Tracheal epithelial cell (primary cell): ENCODE data around the gene TMEM33. TPM values are rescaled to one million over a fixed set of nuclear protein-coding genes. Genes with fewer than 3 reads are reported as not detected.

Experiments
- total RNA-seq: library from RNA; depleted of rRNA; stranded (reverse); fragments of >200 nt; gene quantifications from 2 replicates; pipeline ENCODE4 v1.2.1, GENCODE V29; 2014

TMEM33 gene, protein sequence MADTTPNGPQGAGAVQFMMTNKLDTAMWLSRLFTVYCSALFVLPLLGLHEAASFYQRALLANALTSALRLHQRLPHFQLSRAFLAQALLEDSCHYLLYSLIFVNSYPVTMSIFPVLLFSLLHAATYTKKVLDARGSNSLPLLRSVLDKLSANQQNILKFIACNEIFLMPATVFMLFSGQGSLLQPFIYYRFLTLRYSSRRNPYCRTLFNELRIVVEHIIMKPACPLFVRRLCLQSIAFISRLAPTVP
- 100.0 and 119 TPM in 2 replicates for total RNA-seq

DNA sequence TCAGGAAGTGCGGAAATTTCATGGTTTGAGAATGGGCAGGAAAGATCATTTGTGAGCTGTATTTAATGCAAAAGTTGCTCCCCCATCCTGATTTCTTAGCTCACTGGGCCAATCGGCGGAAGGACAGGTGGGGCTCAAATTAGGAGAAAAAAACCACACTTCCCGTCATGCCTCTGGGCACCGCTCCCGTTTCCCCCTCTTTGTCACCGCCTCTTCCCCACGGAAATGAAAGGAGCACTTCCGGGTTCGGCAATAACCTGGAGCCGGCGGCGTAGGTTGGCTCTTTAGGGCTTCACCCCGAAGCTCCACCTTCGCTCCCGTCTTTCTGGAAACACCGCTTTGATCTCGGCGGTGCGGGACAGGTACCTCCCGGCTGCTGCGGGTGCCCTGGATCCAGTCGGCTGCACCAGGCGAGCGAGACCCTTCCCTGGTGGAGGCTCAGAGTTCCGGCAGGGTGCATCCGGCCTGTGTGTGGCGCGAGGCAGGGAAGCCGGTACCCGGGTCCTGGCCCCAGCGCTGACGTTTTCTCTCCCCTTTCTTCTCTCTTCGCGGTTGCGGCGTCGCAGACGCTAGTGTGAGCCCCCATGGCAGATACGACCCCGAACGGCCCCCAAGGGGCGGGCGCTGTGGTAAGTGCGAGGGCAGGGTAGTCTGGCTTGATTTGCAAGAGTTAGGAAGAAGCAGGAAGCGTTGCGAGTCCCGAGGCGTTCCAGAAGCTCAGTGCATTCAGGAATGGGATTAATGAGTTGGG is at the start of gene TMEM33:
TSS of gene TMEM33 (plus strand) at position 529 of the 751 bp plus-strand sequence. CDS start at position 585, 56 bp downstream.

DNA sequence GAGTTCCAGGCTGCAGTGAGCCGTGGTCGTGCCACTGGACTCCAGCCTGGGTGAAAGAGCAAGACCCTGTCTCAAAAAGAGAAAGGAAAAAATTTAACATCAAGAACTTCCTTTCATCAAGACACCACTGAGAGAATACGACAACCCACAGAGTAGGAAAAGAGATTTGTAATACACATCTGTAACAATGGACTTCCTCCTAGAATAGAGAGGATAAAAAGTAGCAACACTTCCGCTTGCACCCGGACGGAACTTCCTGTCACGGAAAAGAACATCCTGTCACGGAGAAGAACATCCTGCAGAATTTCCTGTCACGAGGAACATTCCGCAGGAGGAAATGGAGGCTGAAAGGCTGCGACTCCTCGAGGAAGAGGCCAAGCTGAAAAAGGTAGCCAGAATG is 46.2 kb downstream of the TMEM33 start, which contains the start of gene DCAF4L1:
TSS of gene DCAF4L1 (plus strand) at position 301 of the 400 bp plus-strand sequence. CDS start at position 338, 37 bp downstream.

GRCh38 chr4:41990365-41991111 is 55.3 kb downstream of the TMEM33 start, which contains the start of gene SLC30A9:
Gene SLC30A9, plus strand, starts transcription at chr4:41990530. Its CDS starts 122 bp downstream, at chr4:41990652.

Other genes starting within 250 kb of the TMEM33 start
- gene PHOX2B, start 186.7 kb upstream of the TMEM33 start, total RNA-seq = not detected in 2 replicates
- gene DCAF4L1, start 46.3 kb downstream of the TMEM33 start, total RNA-seq = 0.21 and 0.48 TPM in 2 replicates
- gene SLC30A9, start 55.1 kb downstream of the TMEM33 start, total RNA-seq = 62.4 and 62.7 TPM in 2 replicates
- gene BEND4, start 217.2 kb downstream of the TMEM33 start, total RNA-seq = under 0.01 TPM in 1 of 2 replicates, not detected in the other